Thoracic aorta (tissue), 2 donors: ENCODE results near the gene SLC16A12. TPM values are rescaled to one million over a fixed set of nuclear protein-coding genes. Genes with fewer than 3 reads are reported as not detected.

Experiments used
- ATAC-seq: fragments of 150-250 bp; one replicate; pipeline ENCODE4 v1.8.0; 2017; ENCODE audit warnings: low read depth; ENCODE audit not compliant: insufficient number of reproducible peaks, low FRiP score
- DNase-seq: peaks from one replicate; pipeline ENCODE4 v3.0.0-alpha.2; 2020; ENCODE audit warnings: low spot score
- H3K27ac ChIP-seq, 2 donors: fragments of 200-600 bp; sonication (generic); 1 replicate in 1 of 2; 2 replicates in 1 of 2; pipeline ENCODE4 v1.5.1; 2016; ENCODE audit warnings: mild to moderate bottlenecking in 2 of 2, moderate library complexity in 2 of 2
- H3K27me3 ChIP-seq: fragments of 200-600 bp; sonication (generic); replicated peaks from 2 replicates; pipeline ENCODE4 v1.6.0; 2016; ENCODE audit warnings: mild to moderate bottlenecking; ENCODE audit not compliant: insufficient read depth
- H3K36me3 ChIP-seq: fragments of 200-600 bp; sonication (generic); one replicate; pipeline ENCODE4 v1.5.1; 2016
- H3K4me1 ChIP-seq, 2 donors: fragments of 200-600 bp; sonication (generic); 1 replicate in 1 of 2; 2 replicates in 1 of 2; pipeline versions ENCODE4 v1.5.1 to v1.6.0; 2016; ENCODE audit warnings: low read depth in 2 of 2, mild to moderate bottlenecking in 1 of 2; ENCODE audit not compliant: control insufficient read depth in 1 of 2
- H3K4me3 ChIP-seq: fragments of 200-600 bp; sonication (generic); 2 replicates; pipeline ENCODE4 v1.5.1; 2016; ENCODE audit warnings: mild to moderate bottlenecking
- H3K9me3 ChIP-seq: fragments of 200-600 bp; sonication (generic); 2 replicates; pipeline ENCODE4 v1.5.1; 2016
- total RNA-seq, 2 donors: library from RNA; depleted of rRNA; stranded (reverse); fragments of >200 nt; gene quantifications; one replicate each; pipeline versions ENCODE4 v1.1.0 to v1.2.3, GENCODE V29; 2016
- TF ChIP-seq, protein P1 (sequence below): fragments of 200-600 bp; sonication (generic); IDR thresholded peaks from one replicate; pipeline ENCODE4 v1.5.1; 2019; ENCODE audit warnings: antibody characterized with exemption

Gene SLC16A12
- total RNA-seq, 2 donors from 2014 or later, result 1.2 to 1.5 TPM

DNA sequence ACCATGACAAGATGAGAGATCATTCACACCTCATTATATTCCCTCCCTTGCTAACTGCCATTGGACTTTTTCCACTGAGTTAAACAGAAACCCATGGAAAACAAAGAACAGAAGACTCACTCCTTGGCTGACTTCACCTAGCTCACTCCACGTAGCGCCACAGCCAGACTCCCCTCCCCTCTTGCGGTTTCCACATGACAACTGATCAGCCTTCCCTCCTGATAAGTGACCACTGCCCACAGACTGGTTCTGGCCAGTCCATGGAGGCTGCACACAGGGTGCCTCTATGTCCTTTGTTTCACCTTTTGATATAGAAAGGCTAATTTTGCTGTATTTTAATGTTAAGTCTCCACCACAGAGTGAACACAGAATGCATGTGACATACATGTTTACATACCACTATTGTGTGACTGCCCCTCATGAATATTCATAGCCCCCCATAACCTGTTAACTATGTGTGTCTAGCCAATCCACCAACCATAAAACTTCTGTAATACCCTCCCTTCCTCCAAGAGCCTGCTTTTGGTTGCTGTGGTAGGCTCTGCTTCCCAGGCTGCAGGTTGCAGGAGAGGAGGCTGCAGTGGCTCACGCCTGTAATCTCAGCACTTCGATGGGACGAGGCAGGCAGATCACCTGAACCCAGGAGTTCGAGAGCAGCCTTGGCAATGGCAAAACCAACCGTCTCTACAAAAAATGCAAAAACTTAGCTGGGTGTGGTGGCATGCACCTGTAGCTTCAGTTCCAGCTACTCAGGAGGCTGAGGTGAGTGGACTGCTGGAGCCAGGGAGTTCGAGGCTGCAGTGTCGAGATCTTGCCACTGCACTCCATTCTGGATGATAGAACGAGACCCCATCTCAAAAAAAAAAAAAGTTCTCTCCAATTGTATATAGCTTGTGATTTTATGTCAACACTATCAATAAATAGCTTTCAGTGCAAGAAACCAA is 131.0 kb downstream of the SLC16A12 start:
- Histone ChIP-seq H3K4me1 (no peaks in the 10 kb centered on the region), H3K27ac (no peak overlapping the region), H3K4me3 (no peak overlapping the region), H3K27me3 (no peaks in the 10 kb centered on the region), H3K36me3 (peaks cover 5% of the 10 kb centered on the region), H3K9me3 (no peaks in the 10 kb centered on the region)
- TF ChIP-seq, protein P1, sequence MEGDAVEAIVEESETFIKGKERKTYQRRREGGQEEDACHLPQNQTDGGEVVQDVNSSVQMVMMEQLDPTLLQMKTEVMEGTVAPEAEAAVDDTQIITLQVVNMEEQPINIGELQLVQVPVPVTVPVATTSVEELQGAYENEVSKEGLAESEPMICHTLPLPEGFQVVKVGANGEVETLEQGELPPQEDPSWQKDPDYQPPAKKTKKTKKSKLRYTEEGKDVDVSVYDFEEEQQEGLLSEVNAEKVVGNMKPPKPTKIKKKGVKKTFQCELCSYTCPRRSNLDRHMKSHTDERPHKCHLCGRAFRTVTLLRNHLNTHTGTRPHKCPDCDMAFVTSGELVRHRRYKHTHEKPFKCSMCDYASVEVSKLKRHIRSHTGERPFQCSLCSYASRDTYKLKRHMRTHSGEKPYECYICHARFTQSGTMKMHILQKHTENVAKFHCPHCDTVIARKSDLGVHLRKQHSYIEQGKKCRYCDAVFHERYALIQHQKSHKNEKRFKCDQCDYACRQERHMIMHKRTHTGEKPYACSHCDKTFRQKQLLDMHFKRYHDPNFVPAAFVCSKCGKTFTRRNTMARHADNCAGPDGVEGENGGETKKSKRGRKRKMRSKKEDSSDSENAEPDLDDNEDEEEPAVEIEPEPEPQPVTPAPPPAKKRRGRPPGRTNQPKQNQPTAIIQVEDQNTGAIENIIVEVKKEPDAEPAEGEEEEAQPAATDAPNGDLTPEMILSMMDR, result no peak
- ATAC-seq (no peak), DNase-seq (no peak)

DNA sequence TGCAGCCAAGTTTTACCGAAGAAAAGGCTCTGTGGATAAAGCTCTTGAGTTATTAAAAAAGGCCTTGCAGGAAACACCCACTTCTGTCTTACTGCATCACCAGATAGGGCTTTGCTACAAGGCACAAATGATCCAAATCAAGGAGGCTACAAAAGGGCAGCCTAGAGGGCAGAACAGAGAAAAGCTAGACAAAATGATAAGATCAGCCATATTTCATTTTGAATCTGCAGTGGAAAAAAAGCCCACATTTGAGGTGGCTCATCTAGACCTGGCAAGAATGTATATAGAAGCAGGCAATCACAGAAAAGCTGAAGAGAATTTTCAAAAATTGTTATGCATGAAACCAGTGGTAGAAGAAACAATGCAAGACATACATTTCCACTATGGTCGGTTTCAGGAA is 132.4 kb downstream of the SLC16A12 start:
- TF ChIP-seq, protein P1, result no peak
- Histone ChIP-seq H3K27ac (no peak overlapping the region), H3K36me3 (peaks cover 5% of the 10 kb centered on the region), H3K4me3 (no peak overlapping the region), H3K9me3 (no peaks in the 10 kb centered on the region), H3K27me3 (no peaks in the 10 kb centered on the region), H3K4me1 (no peaks in the 10 kb centered on the region)
- ATAC-seq, result no peak
- no peak for DNase-seq

DNA sequence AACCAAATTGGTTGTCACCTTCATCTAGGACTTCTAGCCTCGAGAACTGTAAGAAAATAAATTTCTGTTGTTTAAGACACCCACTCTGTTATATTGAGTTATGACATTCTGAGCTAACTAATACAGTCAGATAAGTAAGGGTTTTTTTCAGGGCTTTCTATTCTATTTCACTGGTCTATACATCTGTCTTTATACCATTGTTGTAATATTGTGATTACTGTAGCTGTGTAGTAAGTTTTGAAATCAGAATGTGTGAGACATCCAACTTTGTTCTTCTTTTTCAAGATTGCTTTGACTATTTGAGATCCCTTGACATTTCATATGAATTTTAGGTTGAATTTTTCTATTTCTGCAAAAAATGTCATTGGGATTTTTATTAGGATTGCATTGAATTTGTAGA is 135.4 kb downstream of the SLC16A12 start:
- peaks cover 5% of the 10 kb centered on the region for H3K36me3 ChIP-seq
- no peak overlapping the region for H3K27ac ChIP-seq
- TF ChIP-seq, protein P1, result no peak
- no peak for ATAC-seq
- H3K9me3 ChIP-seq, result no peaks in the 10 kb centered on the region
- no peak overlapping the region for H3K4me3 ChIP-seq
- DNase-seq, result no peak
- no peaks in the 10 kb centered on the region for H3K27me3 ChIP-seq
- peaks cover 0 to 7% of the 10 kb centered on the region in 2 donors for H3K4me1 ChIP-seq

DNA sequence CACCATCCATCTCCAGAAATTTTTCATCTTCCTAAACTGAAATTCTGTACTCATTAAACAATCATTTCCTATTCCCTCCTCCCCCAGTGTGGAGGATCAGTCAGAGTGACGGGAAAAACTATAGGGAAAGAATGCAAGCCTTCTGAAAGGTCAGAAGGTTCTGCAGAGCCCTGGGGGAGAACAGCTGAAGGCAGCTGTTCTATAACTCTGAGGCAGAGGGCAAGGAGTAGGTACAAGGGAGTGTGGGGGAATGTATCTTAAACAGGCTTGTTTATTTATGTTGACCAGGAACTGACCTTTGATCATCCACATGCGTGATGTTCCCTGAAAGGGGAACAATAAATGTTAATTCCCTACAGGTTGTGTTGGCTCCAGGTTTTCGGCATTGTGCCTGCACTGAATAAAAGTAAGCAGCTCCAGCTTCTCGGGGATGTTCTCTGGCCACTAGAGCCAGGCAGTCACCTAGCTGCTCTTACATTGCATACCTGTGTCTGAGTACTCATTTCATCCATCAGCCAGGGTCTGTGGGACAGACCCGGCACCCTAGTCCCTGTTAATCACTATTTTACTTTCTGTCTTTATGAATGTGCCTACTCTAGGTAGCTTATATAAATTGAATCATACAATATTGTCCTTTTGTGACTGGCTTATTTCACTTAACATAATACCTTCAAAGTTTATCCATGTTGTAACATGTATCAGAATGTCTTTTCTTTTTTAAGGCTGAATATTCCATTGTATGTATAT is 137.2 kb downstream of the SLC16A12 start:
- H3K36me3 ChIP-seq, result peaks cover 5% of the 10 kb centered on the region
- no peak for DNase-seq
- ATAC-seq, result no peak
- H3K4me1 ChIP-seq, result peaks cover 4 to 22% of the 10 kb centered on the region in 2 donors
- TF ChIP-seq, protein P1, result no peak
- H3K27me3 ChIP-seq, result no peaks in the 10 kb centered on the region
- H3K9me3 ChIP-seq, result no peaks in the 10 kb centered on the region
- no peak overlapping the region for H3K4me3 ChIP-seq
- H3K27ac ChIP-seq, result no peak overlapping the region

DNA sequence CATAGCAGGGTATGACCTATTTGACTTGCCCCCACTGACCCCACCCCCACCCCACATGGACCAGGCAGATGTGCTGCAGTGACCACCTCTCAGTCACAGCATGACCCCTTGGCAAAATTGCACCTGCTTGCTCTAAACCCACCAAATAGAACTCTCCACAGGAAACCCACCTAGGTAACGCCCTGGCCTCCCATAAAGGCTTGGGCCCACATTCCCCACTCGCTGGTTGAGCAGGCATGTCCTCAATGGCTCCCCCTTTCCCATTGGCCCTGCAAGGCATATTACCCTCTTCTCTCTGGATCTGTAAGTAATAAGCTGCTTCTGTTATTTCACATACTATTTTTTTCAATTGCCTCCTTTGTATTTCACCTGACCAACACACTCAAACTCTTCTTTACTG is 140.3 kb downstream of the SLC16A12 start:
- Histone ChIP-seq H3K27ac (no peak overlapping the region), H3K36me3 (no peaks in the 10 kb centered on the region), H3K9me3 (no peaks in the 10 kb centered on the region), H3K4me1 (peaks cover 10 to 27% of the 10 kb centered on the region in 2 donors), H3K4me3 (no peak overlapping the region), H3K27me3 (no peaks in the 10 kb centered on the region)
- TF ChIP-seq, protein P1, result no peak
- ATAC-seq, result no peak
- no peak for DNase-seq
